Amniotic stem cell (primary cell): ENCODE data around the gene RYR3.
"Not testable (repeated sequence)": the region's sequence is repeated elsewhere in the genome, so short reads cannot be mapped to it uniquely, and the experiment has no call there.

Experiments
- DNase-seq: peaks from one replicate; lab custom pipeline; 2025; lab: John Stamatoyannopoulos, UW

The RYR3 gene

DNA sequence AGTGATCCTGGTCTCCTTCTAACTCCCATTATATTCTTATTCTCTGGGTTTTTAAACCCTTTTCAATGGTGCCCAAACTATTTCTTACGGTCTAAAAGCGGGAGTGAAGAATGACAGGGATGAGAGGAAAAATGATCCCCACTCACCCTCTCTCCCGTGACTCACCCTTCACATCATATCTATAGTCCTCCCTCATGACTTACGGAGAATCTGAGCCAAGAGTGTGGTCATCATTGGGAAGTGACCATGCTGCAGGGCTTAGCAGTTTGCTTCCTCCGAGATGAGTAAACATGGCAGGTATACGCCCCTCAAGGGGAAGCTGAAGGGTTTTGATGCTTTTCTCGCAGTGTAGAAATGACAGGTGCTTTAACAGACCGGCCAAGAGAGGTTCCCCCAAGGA, 274.0 kb downstream of the RYR3 start:
- no peak for DNase-seq

DNA sequence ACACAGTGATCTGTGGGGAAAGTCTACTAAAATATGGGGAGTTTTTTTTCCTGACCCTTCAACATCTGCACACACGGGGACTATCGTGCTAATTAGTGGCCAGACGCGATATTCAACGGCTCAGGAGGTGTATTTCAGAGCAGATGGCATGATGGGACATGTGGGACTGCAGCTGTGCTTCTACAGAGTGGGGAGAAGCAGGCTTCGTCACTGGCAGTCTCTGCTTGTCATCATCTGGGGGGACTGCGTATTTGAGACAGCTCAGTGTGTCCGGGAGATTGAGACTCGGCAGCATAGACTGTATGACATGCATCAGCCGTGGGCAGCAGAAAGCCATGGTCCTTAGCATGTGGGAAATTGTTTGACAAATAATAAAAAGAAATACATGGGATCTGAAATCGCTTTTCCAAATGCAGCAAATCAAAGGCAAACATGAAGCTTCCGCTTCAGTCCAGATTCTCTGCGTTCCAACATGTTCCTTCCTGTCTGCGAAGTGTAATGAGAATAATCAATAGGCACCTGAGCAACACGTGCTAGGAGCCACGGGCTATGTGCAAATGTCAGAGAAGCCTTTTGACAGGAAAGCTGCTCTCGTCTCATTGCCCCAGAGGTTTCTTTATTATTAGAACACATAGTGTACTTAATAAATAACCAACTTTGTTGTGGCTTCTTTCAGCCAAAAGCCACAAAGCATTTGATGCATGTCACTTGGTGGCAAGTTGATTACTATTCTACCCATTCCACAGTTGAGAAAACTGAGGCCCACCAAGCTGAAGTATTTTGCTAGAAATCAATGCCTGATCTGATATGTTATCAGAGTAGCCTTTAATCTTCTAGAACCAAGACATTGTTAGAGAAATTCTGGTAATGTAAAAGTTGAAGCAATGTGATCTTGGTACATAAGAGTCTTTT, 276.3 kb downstream of the RYR3 start:
- no peak for DNase-seq

DNA sequence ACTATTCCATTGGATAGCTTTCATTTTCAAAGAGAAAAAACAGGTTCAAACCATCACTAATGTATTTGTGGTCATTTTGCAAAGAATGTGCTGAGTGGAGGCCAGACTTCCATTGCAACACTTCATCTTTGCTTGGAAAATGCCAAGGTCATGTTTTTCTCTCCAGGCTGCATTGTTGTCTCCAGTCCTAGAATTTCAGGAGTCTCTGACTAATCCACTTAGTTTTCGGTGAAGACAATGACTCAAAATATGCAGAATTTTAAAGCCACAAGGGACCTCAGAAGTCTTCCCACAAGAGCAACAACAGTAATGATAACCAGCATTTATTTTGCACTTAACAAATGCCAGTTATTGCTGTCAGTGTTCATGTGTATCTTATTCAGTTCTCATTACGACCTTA, 277.0 kb downstream of the RYR3 start:
- no peak for DNase-seq

DNA sequence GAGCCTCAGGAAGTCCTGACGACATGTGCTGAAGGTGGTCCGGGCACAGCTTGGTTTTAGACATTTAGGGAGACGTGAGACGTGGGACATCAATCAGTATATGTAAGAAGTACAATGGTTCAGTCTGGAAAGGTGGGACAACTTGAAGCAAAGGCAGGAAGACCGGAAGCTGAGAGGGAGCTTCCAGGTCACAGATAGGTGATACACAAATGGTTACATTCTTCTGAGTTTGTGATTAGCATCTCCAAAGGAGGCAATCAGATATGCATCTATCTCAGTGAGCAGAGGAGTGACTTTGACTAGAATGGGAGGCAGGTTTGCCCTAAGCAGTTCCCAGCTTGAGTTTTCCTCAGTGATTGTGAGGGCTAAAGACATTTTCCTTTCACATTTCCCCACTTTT, 282.1 kb downstream of the RYR3 start:
- DNase-seq: no peak

DNA sequence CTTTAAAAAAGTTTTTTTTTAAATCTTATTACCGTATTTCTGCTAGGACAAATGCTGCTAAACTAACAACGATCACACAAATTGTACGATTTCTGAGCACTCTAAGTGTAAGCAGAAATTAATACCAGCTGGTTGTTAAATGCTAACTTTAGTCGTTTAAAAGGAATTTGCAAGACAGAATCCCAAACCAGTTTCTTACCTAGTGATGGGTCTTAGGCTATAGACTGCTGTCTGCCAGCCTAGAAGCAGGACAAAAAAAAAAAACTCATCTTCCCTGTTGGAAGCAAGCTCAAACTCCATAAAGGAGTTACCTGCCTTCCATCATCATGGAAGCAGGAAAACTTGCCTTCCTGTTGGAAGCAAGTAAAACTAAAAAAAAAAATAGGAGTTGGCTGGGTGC, 287.6 kb downstream of the RYR3 start:
- not testable (repeated sequence) for DNase-seq

DNA sequence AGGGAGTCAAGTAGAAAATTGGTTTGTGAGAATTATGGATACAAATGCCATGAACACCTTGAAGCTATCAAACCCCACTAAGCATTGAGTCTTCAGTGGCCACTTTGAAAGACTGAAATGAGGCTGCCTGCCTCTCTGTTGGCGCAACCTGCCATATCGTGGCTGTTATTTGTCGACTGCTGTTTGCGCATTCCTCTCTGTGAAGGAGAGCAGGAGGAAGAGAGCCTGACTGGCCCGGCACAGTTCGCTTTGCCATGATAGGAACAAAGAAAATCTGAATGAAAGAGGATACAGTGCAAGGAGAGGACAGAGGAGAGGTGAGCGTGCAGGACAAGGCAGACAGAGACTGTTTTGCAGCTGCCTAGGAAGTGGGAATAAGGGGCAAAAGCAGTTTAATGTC, 289.4 kb downstream of the RYR3 start:
- no peak for DNase-seq

DNA sequence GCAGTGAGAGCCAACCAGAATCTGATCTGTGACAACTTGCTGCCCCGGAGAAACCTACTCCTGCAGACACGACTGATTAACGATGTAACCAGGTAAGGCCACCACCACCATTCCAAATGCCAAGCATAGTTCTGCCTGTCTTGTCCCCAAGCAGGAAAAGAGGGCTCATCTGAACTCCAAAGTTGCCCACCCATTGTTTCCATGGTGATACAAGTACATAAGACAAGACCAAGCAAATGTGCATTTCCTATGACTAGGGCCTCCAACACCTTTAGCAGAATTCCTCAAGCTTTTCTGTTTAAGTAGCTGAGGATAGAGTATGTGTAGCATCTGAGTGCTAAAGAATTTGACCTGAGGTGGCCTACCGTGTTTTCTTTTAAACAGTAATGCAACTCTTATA, 290.7 kb downstream of the RYR3 start:
- no peak for DNase-seq

DNA sequence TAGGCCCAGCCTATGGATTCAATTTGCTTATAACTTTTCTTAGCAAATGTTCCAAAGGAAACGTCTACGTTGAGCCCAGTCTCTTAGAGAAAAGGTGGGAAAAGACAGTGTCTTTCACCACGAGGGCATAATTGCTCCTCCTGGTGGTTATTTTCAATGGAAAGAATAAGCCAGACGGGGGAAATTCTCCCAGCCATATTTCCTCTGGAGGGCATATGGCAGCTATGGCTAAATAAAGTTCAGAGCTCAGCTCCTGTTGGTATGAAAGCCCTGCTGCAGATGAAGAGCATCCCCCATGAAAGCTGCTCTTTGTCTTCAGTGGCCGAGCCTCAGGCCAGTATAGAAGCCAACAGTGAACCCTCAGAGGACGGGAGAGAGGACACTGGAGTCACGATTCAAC, 297.9 kb downstream of the RYR3 start:
- DNase-seq: no peak

DNA sequence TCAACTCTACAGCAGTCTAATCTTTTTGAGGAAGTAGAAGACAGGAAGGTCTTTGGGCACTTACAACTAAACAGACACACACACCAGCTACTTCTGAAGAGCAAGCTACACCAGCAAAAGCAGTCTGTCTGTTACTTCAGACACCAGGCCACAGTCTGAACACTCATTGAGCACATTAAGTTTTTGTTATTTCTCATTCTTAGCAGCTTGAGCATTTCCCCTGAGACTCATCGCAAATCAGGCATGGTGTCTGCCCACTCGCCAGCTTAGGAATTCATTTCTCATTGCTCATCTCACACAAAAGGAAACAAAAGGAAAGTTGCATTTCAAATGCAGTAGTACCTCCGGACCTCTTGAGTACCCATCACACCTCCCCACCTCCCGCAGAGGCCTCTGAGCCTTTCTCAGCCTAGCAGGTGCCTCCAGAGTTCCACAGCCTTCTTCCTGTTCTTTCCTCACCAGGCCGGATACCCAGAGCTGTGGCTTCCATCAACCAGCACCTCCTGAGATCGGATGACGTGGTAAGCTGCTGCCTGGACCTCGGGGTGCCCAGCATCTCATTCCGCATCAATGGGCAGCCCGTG, 302.0 kb downstream of the RYR3 start:
- no peak for DNase-seq

DNA sequence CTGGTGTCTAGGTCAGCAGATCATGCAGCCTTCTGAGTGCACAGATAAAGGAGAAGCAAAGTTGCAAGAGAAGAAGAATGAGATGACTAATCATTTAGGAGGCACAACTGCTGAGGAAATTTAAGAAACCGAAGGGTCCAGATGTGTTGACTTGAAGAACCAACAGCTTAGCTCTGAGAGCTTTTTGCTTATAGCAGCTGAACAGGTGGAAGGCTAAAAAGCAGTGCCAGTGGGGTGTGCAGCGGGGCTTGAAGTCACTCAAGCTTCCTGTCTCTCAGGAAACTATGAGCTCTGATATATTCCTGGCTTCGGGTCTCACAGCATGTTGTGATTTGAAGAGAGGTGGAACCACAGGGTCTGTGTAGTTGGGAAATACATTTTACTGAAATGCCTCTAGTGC, 305.7 kb downstream of the RYR3 start:
- no peak for DNase-seq

DNA sequence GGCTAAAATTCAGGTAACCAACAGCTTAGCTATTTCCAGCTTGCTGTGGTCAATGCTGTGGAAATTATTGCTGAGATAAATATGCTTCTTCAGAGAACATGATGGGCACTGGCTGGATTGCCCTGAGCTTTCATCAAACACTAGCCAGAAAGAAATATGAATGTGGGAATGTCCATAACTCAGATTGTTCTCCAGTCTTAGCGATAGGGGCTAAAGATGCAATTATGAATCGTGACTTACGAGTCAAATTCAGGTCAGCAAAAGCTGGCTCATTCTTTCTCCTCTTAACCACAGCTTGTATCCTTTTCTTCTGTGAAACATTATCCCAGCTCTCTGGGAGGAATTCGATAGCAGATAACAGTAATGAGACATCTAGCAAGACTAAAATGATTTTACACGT, 307.6 kb downstream of the RYR3 start:
- no peak for DNase-seq

DNA sequence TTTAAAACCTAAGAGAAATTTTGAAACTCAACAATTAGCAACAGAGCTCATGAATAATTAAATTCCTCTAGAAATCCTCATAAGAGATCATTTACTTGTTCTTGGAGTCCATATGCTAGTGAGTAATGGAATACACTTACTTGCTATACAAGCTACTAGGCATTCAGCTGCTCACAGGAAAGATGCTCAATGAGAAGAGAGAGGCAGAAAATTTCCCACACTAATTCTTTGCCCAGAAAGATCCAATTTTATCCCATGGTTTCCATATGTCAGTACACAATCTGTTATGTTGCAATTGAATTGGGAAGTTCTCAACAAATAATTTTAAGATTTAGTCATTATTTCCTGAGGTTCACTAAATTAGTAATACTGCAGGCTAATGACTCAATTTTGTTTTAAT, 310.4 kb downstream of the RYR3 start:
- DNase-seq: no peak

DNA sequence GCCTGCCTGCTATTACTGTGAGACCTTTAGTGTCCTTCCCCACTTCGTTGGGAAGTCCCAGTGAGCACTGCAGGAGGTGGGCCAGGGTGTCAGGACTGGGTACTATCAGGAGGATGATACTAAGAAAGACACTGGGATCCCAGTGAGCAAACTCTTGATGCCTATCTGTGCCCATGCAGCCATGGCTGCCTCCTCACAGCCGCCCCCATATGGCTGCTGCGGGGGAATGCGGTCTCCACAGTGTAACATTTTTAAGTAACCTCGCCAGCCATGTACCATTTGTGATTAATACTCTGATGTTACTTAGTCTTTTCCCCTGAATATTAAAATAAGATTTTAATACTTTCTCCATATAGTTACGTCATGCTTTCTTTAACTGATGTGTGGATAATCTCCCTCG, 312.2 kb downstream of the RYR3 start:
- DNase-seq: no peak

DNA sequence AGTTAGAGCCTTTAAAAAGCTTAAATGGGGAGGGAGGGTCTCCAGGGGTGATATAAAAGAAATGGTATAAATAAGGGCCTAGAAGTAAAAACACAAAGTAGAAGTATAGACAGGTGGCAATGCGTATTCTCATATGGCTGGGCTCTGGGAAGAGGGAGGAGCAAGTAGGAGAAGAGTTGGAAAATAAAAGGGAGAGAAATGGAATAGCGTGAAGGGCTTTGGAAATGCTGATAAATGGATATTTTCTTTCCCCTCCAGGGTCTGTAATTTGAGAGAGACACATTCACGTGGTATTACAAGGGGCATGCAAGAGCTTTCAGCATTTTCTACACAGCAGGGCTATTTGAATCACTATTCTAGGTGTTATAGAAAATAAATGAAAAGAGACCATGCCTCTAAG, 313.7 kb downstream of the RYR3 start:
- DNase-seq: no peak

DNA sequence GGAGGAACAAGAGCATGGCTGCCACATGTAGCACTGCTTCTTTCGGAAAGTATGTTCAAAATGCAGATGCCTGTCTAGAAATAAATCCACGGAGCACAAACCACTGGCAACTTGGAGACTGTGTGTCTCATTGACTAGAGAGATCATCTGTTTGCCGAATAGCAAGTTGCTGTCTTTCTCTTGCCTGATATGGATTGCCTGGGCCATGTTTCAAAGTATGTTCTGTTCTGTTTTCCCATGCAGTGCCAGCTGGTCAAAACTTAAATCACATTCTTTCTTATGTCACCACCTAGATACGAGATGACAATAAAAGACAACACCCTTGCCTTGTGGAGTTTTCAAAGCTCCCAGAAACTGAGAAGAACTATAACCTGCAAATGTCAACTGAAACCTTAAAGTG, 318.9 kb downstream of the RYR3 start:
- no peak for DNase-seq

DNA sequence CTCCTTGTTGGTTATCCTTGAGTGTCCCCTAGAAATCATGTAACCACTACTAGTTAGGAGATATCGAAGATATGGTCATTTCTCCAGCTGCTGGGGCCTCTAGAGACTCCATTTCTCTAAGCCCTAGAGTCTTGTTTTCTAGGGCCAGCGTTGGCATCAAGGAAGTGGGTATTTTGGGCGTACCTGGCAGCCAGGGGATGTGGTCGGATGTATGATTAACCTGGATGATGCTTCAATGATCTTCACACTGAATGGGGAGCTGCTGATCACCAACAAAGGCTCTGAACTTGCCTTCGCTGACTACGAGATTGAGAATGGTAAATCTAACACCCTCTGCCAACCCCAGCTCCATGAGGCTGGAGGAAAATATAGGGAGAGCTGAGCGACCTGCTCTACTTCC, 325.5 kb downstream of the RYR3 start:
- no peak for DNase-seq

DNA sequence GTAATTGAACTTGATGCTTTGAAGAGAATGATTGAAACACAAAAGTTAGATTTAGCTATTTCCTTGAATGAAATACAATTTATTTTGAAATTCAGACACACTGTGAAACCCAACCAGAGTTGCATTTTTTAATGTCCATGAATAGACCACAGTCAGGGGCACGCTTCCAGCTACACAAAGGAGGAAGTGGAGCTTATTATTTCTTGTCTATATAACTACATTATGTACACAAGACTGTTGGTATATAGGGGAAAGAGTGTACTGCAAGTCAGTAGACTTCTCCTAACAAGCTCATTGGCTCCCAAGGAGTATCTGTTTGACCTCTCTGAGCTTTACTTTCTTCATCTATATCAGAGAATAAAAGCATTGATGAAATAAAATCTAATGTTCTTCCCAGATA, 326.2 kb downstream of the RYR3 start:
- no peak for DNase-seq

DNA sequence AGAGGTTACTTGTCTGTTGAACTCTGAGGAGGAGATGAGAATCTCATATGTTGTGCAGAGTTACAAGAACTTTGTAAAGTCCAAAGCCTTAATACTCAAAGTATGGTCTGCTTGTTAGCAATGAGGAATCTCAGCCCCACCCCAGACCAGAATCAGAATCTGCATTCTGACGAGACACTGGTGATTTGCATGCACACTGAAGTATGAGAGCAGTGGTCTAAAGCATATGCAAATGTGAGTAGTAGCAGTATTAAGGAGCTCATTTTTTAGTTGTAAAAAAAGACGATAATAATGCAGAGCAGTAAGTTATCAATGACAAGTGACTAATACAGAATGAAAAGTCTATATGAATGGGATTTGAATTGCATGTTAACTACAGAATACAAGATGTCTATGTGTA, 327.7 kb downstream of the RYR3 start:
- DNase-seq: no peak

DNA sequence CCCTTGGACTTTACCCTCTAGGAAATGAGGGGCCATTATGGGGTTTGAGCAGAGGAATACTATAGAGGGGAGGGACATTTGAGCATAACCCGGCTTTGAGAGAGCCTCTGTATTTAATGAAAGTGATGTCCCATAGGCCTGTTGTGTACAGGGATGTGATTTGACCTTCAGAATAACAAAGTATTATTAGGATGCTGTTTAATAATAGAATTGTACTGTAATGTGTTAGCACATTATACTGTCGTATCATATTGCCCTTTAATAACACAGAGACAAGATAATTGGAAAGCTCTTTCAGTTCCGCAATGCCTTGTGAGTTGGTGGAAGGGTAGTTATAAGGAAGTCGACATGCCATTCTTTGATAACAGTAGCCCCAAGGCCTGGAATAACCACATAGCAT, 328.3 kb downstream of the RYR3 start:
- no peak for DNase-seq

DNA sequence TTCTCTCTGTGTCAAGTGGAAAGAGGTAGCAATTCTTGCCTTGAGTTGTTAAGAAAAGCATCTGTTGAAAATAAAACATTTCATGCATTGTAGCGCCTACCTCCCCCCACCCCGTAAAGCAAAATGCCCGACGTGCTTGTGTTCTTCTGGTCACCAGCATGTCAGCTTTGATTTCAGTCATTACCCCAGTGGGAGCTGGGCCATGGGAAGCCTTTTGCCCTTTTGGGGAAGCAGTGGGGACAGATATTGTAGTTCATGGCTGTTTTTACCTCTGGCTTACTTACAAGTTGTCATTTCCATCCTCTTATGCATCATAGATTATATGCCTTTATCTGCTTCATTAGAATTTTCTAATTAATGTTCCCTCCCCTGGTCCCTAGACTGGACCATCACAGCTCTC, 328.7 kb downstream of the RYR3 start:
- DNase-seq: no peak

DNA sequence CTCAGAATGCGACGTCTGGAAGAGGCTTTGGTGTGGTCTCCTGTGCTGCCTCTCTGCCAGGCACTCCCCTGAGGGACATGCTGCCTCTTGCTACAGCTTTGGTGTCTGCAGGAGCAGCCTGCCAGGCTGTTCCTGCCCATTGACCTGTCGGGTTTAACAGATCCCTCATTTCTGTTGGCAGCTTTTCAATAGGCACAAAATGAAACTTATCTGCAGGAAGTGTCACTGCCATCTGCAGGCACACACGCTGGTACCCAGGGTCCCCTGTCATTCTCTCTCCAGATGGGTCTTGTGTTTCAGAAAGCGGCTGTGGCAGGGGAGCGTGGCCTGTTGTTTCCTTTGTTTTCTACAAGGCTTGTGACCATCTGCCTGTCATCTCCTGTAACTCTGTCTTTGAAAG, 329.2 kb downstream of the RYR3 start:
- no peak for DNase-seq

DNA sequence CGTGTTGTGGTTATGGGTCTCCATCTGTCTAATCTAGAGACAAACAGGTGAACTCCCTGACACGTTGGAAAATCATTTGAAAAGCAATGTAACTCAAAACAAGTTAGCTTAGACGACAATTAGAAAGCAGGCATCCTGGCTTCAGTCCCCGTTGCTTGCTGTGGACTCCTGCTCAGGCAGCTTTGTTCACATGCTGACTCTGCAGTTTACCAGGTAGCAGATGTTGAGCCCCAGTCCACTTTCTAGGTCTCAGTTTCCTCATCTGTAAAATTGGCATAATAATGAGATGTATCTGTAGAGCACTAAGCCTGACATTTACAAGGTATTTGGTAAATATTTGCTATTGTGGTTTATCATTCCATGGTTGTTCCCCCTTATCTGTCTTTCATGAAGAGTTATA, 330.3 kb downstream of the RYR3 start:
- no peak for DNase-seq

DNA sequence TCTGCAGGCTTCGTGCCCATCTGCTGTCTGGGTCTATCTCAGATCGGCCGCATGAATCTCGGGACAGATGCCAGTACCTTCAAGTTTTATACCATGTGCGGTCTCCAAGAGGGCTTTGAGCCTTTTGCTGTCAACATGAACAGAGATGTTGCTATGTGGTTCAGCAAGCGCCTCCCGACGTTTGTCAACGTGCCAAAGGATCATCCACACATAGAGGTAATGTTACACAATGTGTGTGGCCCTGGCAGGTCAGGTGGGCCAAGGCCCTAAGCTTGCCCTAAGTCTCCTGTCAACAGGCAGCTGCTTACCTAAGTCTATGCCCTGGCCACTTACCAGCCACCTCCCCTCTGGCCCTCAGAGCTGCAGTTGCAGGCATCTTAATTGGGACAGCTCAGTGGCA, 333.5 kb downstream of the RYR3 start:
- no peak for DNase-seq

DNA sequence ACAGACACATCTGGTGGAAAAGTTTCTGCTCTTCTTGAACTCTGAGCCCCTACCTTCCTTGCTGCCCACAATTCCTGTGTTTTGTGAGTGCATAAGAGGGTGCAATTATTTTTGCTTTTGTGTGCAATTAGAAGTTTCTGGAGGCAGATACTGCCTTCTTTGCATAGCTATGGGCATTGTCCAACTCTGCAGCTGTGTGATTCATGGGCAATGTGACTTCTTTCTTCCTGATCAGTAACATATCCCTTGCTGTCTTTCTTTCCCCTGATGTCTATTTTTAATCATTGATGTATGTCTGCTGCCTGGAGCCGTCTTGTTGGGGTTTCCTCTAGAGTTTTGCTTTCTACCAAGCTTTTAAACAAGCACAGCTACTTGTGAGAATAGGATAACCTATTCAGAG, 336.0 kb downstream of the RYR3 start:
- no peak for DNase-seq
